Endothelial cell of umbilical vein (primary cell): ENCODE measurements around the gene MYLK. TPM values are rescaled to one million over a fixed set of nuclear protein-coding genes. Genes with fewer than 3 reads are reported as not detected.

Source experiments
- BruUV-seq: library from RNA; stranded (reverse); fragments of 400-500 nt; replicated peaks from 2 replicates; lab custom pipeline; 2021; lab: Mats Ljungman, UMichigan
- CTCF ChIA-PET: fragments of 300-600, 350-600 bp; sonication (Branson Sonifier 250); formaldehyde crosslinking; loops from one replicate; lab custom pipeline; 2021; ENCODE audit warnings: antibody characterized with exemption, inconsistent platforms; lab: Charles Lee
- POLR2A ChIA-PET: fragments of 300-600, 350-600 bp; sonication (Branson Sonifier 250); formaldehyde crosslinking; loops from one replicate; lab custom pipeline; 2021; ENCODE audit warnings: antibody characterized with exemption, inconsistent platforms; lab: Charles Lee
- DNase-seq: peaks from one replicate; pipeline ENCODE4 v3.0.0-alpha.2; 2011; ENCODE audit warnings: low read depth, low spot score
- FAIRE-seq: peaks from 2 replicates; lab custom pipeline; 2011; peaks lifted over from hg19 to GRCh38; lab: Jason Lieb, UNC
- H2AFZ ChIP-seq: 2 replicates; pipeline ENCODE4 v1.6.0; 2012; ENCODE audit warnings: low read depth, low read length, control low read depth, inconsistent platforms
- H3K27ac ChIP-seq: 2 replicates; pipeline ENCODE4 v1.5.1; 2011; ENCODE audit warnings: low read depth, mild to moderate bottlenecking, control low read depth, low read length, moderate library complexity; ENCODE audit not compliant: insufficient read depth
- H3K27me3 ChIP-seq, 2 experiments: 2 replicates each; pipeline versions ENCODE4 v1.6.0 to v1.6.1; 2011; ENCODE audit warnings: low read length in 2 of 2, mixed read lengths in 1 of 2; ENCODE audit not compliant: control insufficient read depth in 2 of 2, insufficient read depth in 2 of 2
- H3K36me3 ChIP-seq, 2 experiments: 2 replicates in 1 of 2; 3 replicates in 1 of 2; pipeline ENCODE4 v1.5.1; 2011; ENCODE audit warnings: low read length in 2 of 2, mild to moderate bottlenecking in 1 of 2, moderate library complexity in 1 of 2; ENCODE audit not compliant: control insufficient read depth in 2 of 2, insufficient read depth in 2 of 2; ENCODE audit errors: extremely low read depth in 1 of 2
- H3K4me1 ChIP-seq: 3 replicates; pipeline ENCODE4 v1.5.1; 2011; ENCODE audit warnings: mild to moderate bottlenecking, low read length; ENCODE audit not compliant: control insufficient read depth, insufficient read depth; ENCODE audit errors: extremely low read depth
- H3K4me2 ChIP-seq: 2 replicates; pipeline ENCODE4 v1.6.1; 2011; ENCODE audit warnings: low read length, control low read depth, mixed read lengths; ENCODE audit not compliant: insufficient read depth
- H3K4me3 ChIP-seq, 3 experiments: fragments of 200-600 bp in 1 of 3; sonication (generic), shearing (Covaris generic) in 1 of 3; replicated peaks in 1 of 3; 2 replicates each; pipeline ENCODE4 v1.5.1; 2011 to 2016; ENCODE audit warnings: control low read depth in 3 of 3, low read length in 3 of 3, mild to moderate bottlenecking in 2 of 3, inconsistent platforms in 1 of 3, low read depth in 1 of 3, moderate library complexity in 1 of 3; ENCODE audit not compliant: insufficient read depth in 1 of 3
- H3K79me2 ChIP-seq: 2 replicates; pipeline ENCODE4 v1.6.0; 2012; ENCODE audit warnings: low read length, inconsistent platforms; ENCODE audit not compliant: control insufficient read depth, insufficient read depth
- H3K9ac ChIP-seq: replicated peaks from 2 replicates; pipeline ENCODE3; 2011; ENCODE audit warnings: low read length, control low read depth; ENCODE audit not compliant: insufficient read depth; ENCODE audit errors: extremely low read depth
- H3K9me1 ChIP-seq: replicated peaks from 3 replicates; pipeline ENCODE4 v1.6.0; 2011; ENCODE audit warnings: mild to moderate bottlenecking, low read length; ENCODE audit not compliant: control insufficient read depth, insufficient read depth; ENCODE audit errors: extremely low read depth
- H3K9me3 ChIP-seq: replicated peaks from 2 replicates; pipeline ENCODE4 v1.5.1; 2012; ENCODE audit warnings: low read length, inconsistent platforms; ENCODE audit not compliant: control insufficient read depth, insufficient read depth
- H4K20me1 ChIP-seq: replicated peaks from 2 replicates; pipeline ENCODE3; 2011; ENCODE audit warnings: mild to moderate bottlenecking, low read length; ENCODE audit not compliant: control insufficient read depth, insufficient read depth; ENCODE audit errors: extremely low read depth
- CTCF ChIP-seq, 2 donors: IDR thresholded peaks; 1 replicate in 1 of 2; 2 replicates in 1 of 2; pipeline ENCODE4 v1.5.1; 2011; ENCODE audit warnings: low read length in 2 of 2, mild to moderate bottlenecking in 2 of 2, moderate library complexity in 2 of 2, control low read depth in 1 of 2, inconsistent platforms in 1 of 2, low read depth in 1 of 2; ENCODE audit not compliant: insufficient read depth in 1 of 2; ENCODE audit errors: extremely low read depth in 1 of 2
- EZH2 ChIP-seq: IDR thresholded peaks from 2 replicates; pipeline ENCODE4 v1.6.1; 2012; ENCODE audit warnings: borderline replicate concordance, low read depth, mild to moderate bottlenecking, moderate library complexity, low read length, inconsistent platforms; ENCODE audit not compliant: severe bottlenecking
- FOS ChIP-seq: IDR thresholded peaks from 2 replicates; pipeline ENCODE4 v1.6.1; 2011; ENCODE audit warnings: mild to moderate bottlenecking, low read length, moderate library complexity, borderline replicate concordance; ENCODE audit not compliant: insufficient read depth
- GATA2 ChIP-seq: IDR thresholded peaks from 2 replicates; pipeline ENCODE4 v1.7.0; 2011; ENCODE audit warnings: low read depth, mild to moderate bottlenecking, moderate library complexity, mixed read lengths, low read length; ENCODE audit not compliant: insufficient read length, insufficient read depth
- JUN ChIP-seq: IDR thresholded peaks from 2 replicates; pipeline ENCODE4 v1.6.1; 2011; ENCODE audit warnings: borderline replicate concordance, low read depth; ENCODE audit not compliant: insufficient read length, insufficient read depth
- MAX ChIP-seq: IDR thresholded peaks from 2 replicates; pipeline ENCODE4 v1.6.1; 2011; ENCODE audit not compliant: insufficient read depth, insufficient read length
- MYC ChIP-seq: IDR thresholded peaks from one replicate; pipeline ENCODE4 v1.6.1; 2011; ENCODE audit warnings: mild to moderate bottlenecking, low read depth, low read length
- POLR2A ChIP-seq: IDR thresholded peaks from 2 replicates; pipeline ENCODE4 v1.6.1; 2012; ENCODE audit warnings: low read depth, mild to moderate bottlenecking, control low read depth, low read length
- POLR2AphosphoS5 ChIP-seq: IDR thresholded peaks from 2 replicates; pipeline ENCODE4 v1.6.1; 2012; ENCODE audit warnings: low read depth, mild to moderate bottlenecking, control low read depth, low read length, moderate library complexity; ENCODE audit not compliant: insufficient read depth
- dilution Hi-C: fragments of 300-500 bp; cut with MboI; formaldehyde crosslinking; loops from one replicate; pipeline ENCODE4 v1.15.0; 2019; ENCODE audit warnings: low sequenced_read_pairs; ENCODE audit not compliant: extremely low pct_ligation_motif_present
- intact Hi-C: fragments of 100-400 bp; cut with micrococcal nuclease; formaldehyde crosslinking; loops from one replicate; pipeline ENCODE4 v1.10.0; 2022
- polyA plus RNA-seq, 4 experiments: library from polyadenylated mRNA; depleted of rRNA in 3 of 4; stranded (reverse) in 3 of 4; unstranded in 1 of 4; fragments of >200 nt; gene quantifications; 2 replicates each; pipeline versions ENCODE4 v1.2.1 to v1.2.3, GENCODE V29; 2011 to 2012; ENCODE audit warnings: missing spikeins in 1 of 4
- total RNA-seq: library from RNA; stranded (reverse); gene quantifications from 2 replicates; pipeline ENCODE4 v1.2.3, GENCODE V29; 2021

The MYLK gene
- total and polyA plus RNA-seq, 2 donors (not counting 3 experiments of a cell fraction or from before 2014, with no cell fraction given) = 10.0 to 22.2 TPM

GRCh38 chr3:123795471-123796251, 88.5 kb downstream of the MYLK start:
- Histone ChIP-seq H3K27me3 (peaks cover 3 to 11% of the 10 kb centered on the region in 2 experiments), H3K36me3 (no peaks in the 10 kb centered on the region), H3K79me2 (no peaks in the 10 kb centered on the region), H4K20me1 (no peaks in the 10 kb centered on the region), H3K4me1 (peaks cover 5% of the 10 kb centered on the region), H3K4me2 (no peak overlapping the region), H3K9ac (no peak overlapping the region), H3K9me1 (no peaks in the 10 kb centered on the region), H3K27ac (no peak overlapping the region), H3K9me3 (no peaks in the 10 kb centered on the region), H2AFZ (no peak overlapping the region), H3K4me3 (no peak overlapping the region)
- POLR2A ChIA-PET = no interaction called here
- no peak for TF ChIP-seq FOS
- TF ChIP-seq JUN = no peak
- TF ChIP-seq GATA2 = no peak
- TF ChIP-seq POLR2AphosphoS5 = no peak
- no peak for TF ChIP-seq POLR2A
- no peak for TF ChIP-seq MAX
- no peak for TF ChIP-seq MYC
- no peak for TF ChIP-seq CTCF (IDR thresholded peaks at IDR 0.05; ENCODE audit: extremely low read depth in 1 of 2, insufficient read depth in 1 of 2, low read depth in 1 of 2, low read length in 2 of 2)
- no peak for TF ChIP-seq EZH2
- CTCF ChIA-PET = interaction anchor here (0.8 kb wide), 1 partner anchor 46 kb away, joined by 3 read pairs; no protein-coding TSS in a partner anchor
- no peak for DNase-seq
- no peak for FAIRE-seq
- no TSS peak for BruUV-seq
- dilution Hi-C loops = no loop called here
- intact Hi-C loops = no loop called here
